ENCODE results near the gene RALGPS1.

The RALGPS1 gene

GRCh38 chr9:127105805-127106465 lies 191.4 kb downstream of the RALGPS1 start:
- no peak for DNase-seq (ENCODE audit: low spot score)
- TF ChIP-seq, protein P1, sequence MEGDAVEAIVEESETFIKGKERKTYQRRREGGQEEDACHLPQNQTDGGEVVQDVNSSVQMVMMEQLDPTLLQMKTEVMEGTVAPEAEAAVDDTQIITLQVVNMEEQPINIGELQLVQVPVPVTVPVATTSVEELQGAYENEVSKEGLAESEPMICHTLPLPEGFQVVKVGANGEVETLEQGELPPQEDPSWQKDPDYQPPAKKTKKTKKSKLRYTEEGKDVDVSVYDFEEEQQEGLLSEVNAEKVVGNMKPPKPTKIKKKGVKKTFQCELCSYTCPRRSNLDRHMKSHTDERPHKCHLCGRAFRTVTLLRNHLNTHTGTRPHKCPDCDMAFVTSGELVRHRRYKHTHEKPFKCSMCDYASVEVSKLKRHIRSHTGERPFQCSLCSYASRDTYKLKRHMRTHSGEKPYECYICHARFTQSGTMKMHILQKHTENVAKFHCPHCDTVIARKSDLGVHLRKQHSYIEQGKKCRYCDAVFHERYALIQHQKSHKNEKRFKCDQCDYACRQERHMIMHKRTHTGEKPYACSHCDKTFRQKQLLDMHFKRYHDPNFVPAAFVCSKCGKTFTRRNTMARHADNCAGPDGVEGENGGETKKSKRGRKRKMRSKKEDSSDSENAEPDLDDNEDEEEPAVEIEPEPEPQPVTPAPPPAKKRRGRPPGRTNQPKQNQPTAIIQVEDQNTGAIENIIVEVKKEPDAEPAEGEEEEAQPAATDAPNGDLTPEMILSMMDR (IDR thresholded peaks at IDR 0.05; ENCODE audit: borderline replicate concordance, control extremely low read depth, extremely low read depth, insufficient read depth, missing control alignments) = no peak
- in situ Hi-C loops (cut with MboI; ENCODE audit: low sequenced_read_pairs, unreplicated experiment) = no loop called here

- in situ Hi-C loops (cut with MboI; ENCODE audit: low sequenced_read_pairs, unreplicated experiment) = no loop called here
- DNase-seq (ENCODE audit: low spot score) = no peak
- TF ChIP-seq, protein P1 (IDR thresholded peaks at IDR 0.05; ENCODE audit: borderline replicate concordance, control extremely low read depth, extremely low read depth, insufficient read depth, missing control alignments) = no peak
Measured at GRCh38 chr9:127106466-127106855, 191.9 kb downstream of the RALGPS1 start.

DNA sequence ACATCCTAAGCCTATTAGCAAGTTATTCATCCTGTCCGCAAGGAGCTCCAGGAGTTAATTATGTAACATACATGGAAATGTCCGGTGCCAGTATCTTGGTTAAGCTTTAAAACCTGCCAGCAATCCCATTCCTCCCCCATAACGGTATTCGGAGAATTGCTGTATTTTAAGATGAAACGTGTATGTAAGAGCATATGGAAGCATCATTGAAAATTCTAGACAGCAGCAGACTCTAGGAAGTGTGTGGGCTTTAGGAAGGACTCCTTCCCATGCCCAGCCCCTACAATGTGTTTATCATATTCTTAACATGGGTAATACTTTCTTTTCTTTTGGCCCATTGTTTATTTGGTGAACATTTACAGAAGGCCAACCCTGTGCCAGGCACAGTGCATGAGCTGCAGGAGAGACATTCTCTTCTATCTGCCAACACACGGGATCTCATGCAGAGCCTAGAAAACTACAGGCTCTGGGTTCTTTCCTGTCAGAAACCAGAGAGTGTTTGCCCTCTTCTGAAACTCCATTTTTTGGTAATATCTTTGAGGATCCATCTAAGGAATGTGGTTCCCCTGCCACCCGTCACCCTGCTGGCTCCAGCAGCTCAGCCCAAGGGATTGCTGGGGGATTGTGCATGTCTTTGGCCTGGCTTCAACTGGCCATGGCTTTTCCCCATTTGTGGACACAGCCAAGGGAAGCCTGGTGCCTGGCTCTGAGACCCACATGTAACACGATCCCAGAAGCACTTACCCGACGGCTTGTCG lies 192.8 kb downstream of the RALGPS1 start:
- no peak for DNase-seq (ENCODE audit: low spot score)
- TF ChIP-seq, protein P1 (IDR thresholded peaks at IDR 0.05; ENCODE audit: borderline replicate concordance, control extremely low read depth, extremely low read depth, insufficient read depth, missing control alignments) = no peak
- in situ Hi-C loops (cut with MboI; ENCODE audit: low sequenced_read_pairs, unreplicated experiment) = no loop called here

DNA sequence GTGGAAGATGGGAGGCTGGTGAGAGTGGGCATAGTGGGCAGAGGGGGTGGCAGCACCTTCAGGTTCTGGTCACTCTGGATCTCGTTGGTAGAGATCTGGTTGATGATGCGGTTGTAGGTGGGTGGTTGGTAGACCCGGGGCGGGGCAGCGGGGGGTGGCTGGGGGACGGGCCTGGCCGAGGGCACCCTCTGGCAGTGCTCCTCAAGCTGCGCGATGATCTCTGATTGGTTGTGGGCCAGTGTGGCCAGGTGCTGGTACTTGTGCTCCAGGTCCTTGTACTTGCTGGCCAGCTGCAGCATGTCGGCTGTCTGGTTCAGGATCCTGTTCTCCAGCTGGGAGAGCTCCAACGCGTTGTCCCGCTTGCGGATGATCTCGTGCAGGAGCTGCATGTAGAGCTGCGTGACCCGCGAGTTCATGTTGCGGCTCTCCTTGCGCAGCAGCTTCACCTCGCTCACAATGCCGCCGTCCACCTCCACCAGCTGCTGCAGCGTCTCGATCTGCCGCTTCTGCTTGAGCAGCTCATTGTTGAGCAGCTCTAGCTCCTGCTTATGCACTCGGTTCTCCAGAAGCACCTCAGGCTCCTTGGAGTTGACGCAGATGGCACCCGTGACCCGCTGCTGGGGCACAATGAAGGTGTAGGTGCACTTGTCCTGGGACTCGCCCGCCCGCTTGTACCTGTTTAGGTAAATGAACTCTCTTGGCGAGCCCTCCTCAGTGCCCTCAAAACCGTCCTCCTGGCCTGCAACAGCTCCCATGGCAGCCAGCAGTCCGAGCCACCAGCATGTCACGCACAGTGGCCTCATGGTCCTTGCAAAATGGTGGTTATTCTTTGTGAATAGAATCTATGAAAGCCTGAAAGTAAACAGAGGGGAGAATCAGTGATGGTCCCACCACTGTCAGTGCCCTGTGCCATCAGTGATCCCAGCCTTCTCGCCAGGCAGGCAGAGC lies 193.6 kb downstream of the RALGPS1 start:
- DNase-seq (ENCODE audit: low spot score) = no peak
- in situ Hi-C loops (cut with MboI; ENCODE audit: low sequenced_read_pairs, unreplicated experiment) = no loop called here
- TF ChIP-seq, protein P1 (IDR thresholded peaks at IDR 0.05; ENCODE audit: borderline replicate concordance, control extremely low read depth, extremely low read depth, insufficient read depth, missing control alignments) = no peak

- in situ Hi-C loops (cut with MboI; ENCODE audit: low sequenced_read_pairs, unreplicated experiment) = no loop called here
- no peak for DNase-seq (ENCODE audit: low spot score)
- TF ChIP-seq, protein P1 (IDR thresholded peaks at IDR 0.05; ENCODE audit: borderline replicate concordance, control extremely low read depth, extremely low read depth, insufficient read depth, missing control alignments) = no peak
Measured at GRCh38 chr9:127109212-127109711, 194.7 kb downstream of the RALGPS1 start.

DNA sequence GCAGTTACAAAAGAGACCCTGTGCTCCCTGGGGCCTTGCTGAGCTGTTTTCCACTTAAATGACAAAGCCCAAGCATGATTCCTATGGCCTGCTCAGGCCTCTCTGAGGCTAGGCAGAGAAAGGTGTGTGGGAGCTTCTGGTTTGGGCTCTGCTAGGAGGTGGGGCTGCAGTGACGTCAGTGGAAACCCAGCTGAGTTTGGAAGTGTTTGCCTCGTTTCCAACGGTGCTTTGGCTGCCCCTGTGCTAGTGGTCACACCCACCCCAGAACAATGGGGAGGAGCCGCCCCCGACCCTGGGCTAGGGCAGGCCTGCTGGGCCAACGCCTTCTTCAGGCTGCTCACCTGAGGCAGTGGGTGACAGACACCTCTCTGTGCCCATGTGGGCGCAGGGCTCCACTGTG lies 197.5 kb downstream of the RALGPS1 start:
- no peak for DNase-seq (ENCODE audit: low spot score)
- TF ChIP-seq, protein P1 (IDR thresholded peaks at IDR 0.05; ENCODE audit: borderline replicate concordance, control extremely low read depth, extremely low read depth, insufficient read depth, missing control alignments) = no peak
- in situ Hi-C loops (cut with MboI; ENCODE audit: low sequenced_read_pairs, unreplicated experiment) = no loop called here
